HepG2 (cell line): Measurements from ENCODE around the gene CCM2. TPM values are rescaled to one million over a fixed set of nuclear protein-coding genes. Genes with fewer than 3 reads are reported as not detected.

ENCODE experiments used
- CENPBD1 ChIP-seq: sonication (generic); formaldehyde crosslinking; IDR thresholded peaks from 2 replicates; pipeline ENCODE4 v1.8.0; 2022; ENCODE audit warnings: missing genetic modification reagents, low read depth, mild to moderate bottlenecking, borderline replicate concordance
- DRAP1 ChIP-seq: IDR thresholded peaks from 2 replicates; pipeline ENCODE4 v1.6.1; 2016; ENCODE audit warnings: missing genetic modification reagents, missing compliant biosample characterization
- ELF4 ChIP-seq: sonication (generic); formaldehyde crosslinking; IDR thresholded peaks from 2 replicates; pipeline ENCODE4 v1.5.0; 2020; ENCODE audit warnings: missing genetic modification reagents, mild to moderate bottlenecking, moderate library complexity, borderline replicate concordance
- FOXM1 ChIP-seq: sonication (generic); formaldehyde crosslinking; IDR thresholded peaks from 2 replicates; pipeline ENCODE4 v1.5.0; 2020; ENCODE audit warnings: missing genetic modification reagents
- LCORL ChIP-seq, 2 experiments: fragments of 450-650 bp in 1 of 2; sonication (generic) in 1 of 2; formaldehyde crosslinking in 1 of 2; IDR thresholded peaks; 2 replicates each; pipeline versions ENCODE4 v1.5.0 to v1.6.1; 2017 to 2020; ENCODE audit warnings: antibody characterized with exemption in 1 of 2, missing genetic modification reagents in 1 of 2
- MED1 ChIP-seq: sonication (generic); formaldehyde crosslinking; IDR thresholded peaks from 2 replicates; pipeline ENCODE4 v1.4.0; 2020; ENCODE audit warnings: missing genetic modification reagents
- MEIS1 ChIP-seq: sonication (generic); formaldehyde crosslinking; IDR thresholded peaks from 2 replicates; pipeline ENCODE4 v1.9.0; 2021; ENCODE audit warnings: mild to moderate bottlenecking, missing genetic modification reagents, moderate library complexity, borderline replicate concordance
- NFAT5 ChIP-seq: sonication (generic); formaldehyde crosslinking; IDR thresholded peaks from 2 replicates; pipeline ENCODE4 v1.4.0; 2020; ENCODE audit warnings: missing genetic modification reagents
- RNF219 ChIP-seq: sonication (generic); formaldehyde crosslinking; IDR thresholded peaks from 2 replicates; pipeline ENCODE4 v1.5.0; 2020; ENCODE audit warnings: mild to moderate bottlenecking, missing genetic modification reagents
- TGIF2 ChIP-seq: IDR thresholded peaks from 2 replicates; pipeline ENCODE4 v1.6.1; 2016; ENCODE audit warnings: control low read depth, missing compliant biosample characterization
- ZFP36L2 ChIP-seq: sonication (generic); formaldehyde crosslinking; IDR thresholded peaks from 2 replicates; pipeline ENCODE4 v1.4.0; 2020; ENCODE audit warnings: missing genetic modification reagents
- ZFX ChIP-seq: sonication (generic); formaldehyde crosslinking; IDR thresholded peaks from 2 replicates; pipeline ENCODE4 v1.4.0; 2020; ENCODE audit warnings: mild to moderate bottlenecking, low read depth, missing genetic modification reagents, moderate library complexity
- ZMYM3 ChIP-seq: sonication (generic); formaldehyde crosslinking; IDR thresholded peaks from 2 replicates; pipeline ENCODE4 v1.5.1; 2020; ENCODE audit warnings: mild to moderate bottlenecking, missing genetic modification reagents
- ZNF101 ChIP-seq: sonication (generic); formaldehyde crosslinking; IDR thresholded peaks from 2 replicates; pipeline ENCODE4 v1.4.0; 2020; ENCODE audit warnings: mild to moderate bottlenecking, low read depth, missing genetic modification reagents, borderline replicate concordance
- ZNF235 ChIP-seq: sonication (generic); formaldehyde crosslinking; IDR thresholded peaks from 2 replicates; pipeline ENCODE4 v1.8.1; 2023; ENCODE audit warnings: mild to moderate bottlenecking, missing genetic modification reagents, borderline replicate concordance
- ZNF263 ChIP-seq: sonication (generic); formaldehyde crosslinking; IDR thresholded peaks from 2 replicates; pipeline ENCODE4 v1.4.0; 2020; ENCODE audit warnings: missing genetic modification reagents
- ZNF282 ChIP-seq: fragments of 450-650 bp; IDR thresholded peaks from 2 replicates; pipeline ENCODE4 v1.6.1; 2018; ENCODE audit not compliant: partially characterized antibody
- ZNF33B ChIP-seq: sonication (generic); formaldehyde crosslinking; IDR thresholded peaks from 2 replicates; pipeline ENCODE4 v1.5.1; 2020; ENCODE audit warnings: mild to moderate bottlenecking, missing genetic modification reagents
- ZNF512 ChIP-seq: sonication (generic); formaldehyde crosslinking; IDR thresholded peaks from 2 replicates; pipeline ENCODE4 v1.4.0; 2020; ENCODE audit warnings: mild to moderate bottlenecking, missing genetic modification reagents
- ZNF598 ChIP-seq: sonication (generic); formaldehyde crosslinking; IDR thresholded peaks from 2 replicates; pipeline ENCODE4 v1.5.1; 2020; ENCODE audit warnings: mild to moderate bottlenecking, missing genetic modification reagents, borderline replicate concordance
- polyA plus RNA-seq, 8 experiments: library from polyadenylated mRNA; depleted of rRNA in 3 of 8; stranded (reverse) in 7 of 8; unstranded in 1 of 8; fragments of >200 nt; fragmentation: Illumina TruSeq in 4 of 8; extraction: Trizol in 4 of 8; gene quantifications; 2 replicates each; pipeline versions ENCODE4 v1.2.1 to v1.2.3, GENCODE V29; 2011 to 2016; ENCODE audit warnings: low read depth in 4 of 8, missing spikeins in 1 of 8, mixed read lengths in 1 of 8; ENCODE audit not compliant: insufficient read depth in 1 of 8
- total RNA-seq, 5 experiments: library from RNA; depleted of rRNA; stranded (reverse); fragments of >200 nt; fragmentation: Illumina TruSeq; extraction: Trizol; gene quantifications; 2 replicates each; pipeline ENCODE4 v1.2.3, GENCODE V29; 2016; ENCODE audit warnings: low read depth in 1 of 5

Gene CCM2
- total and polyA plus RNA-seq, 2 of the 13 experiments (the other 11 are each of a cell fraction or from before 2014, with no cell fraction given) = 13.7 to 15.8 TPM

GRCh38 chr7:45015313-45015712 is 15.3 kb downstream of the CCM2 start (continued):
- TF ChIP-seq ZNF101 (CRISPR knock-in tag) = no peak
- TF ChIP-seq ZFP36L2 (CRISPR knock-in tag) = no peak
- TF ChIP-seq ELF4 (CRISPR knock-in tag) = no peak
- no peak for TF ChIP-seq ZNF282
- no peak for TF ChIP-seq LCORL (IDR thresholded peaks at IDR 0.05)
- TF ChIP-seq LCORL (CRISPR knock-in tag; IDR thresholded peaks at IDR 0.05) = 0 out of 2 replicates have a peak, but pooled peaks have one; percentile 31
- no peak for TF ChIP-seq ZNF263 (CRISPR knock-in tag)
- TF ChIP-seq DRAP1 (CRISPR knock-in tag) = 0 out of 2 replicates have a peak, but pooled peaks have one; percentile 17
- TF ChIP-seq ZNF33B (CRISPR knock-in tag) = no peak
- no peak for TF ChIP-seq CENPBD1 (CRISPR knock-in tag)
- no peak for TF ChIP-seq FOXM1 (CRISPR knock-in tag)
- TF ChIP-seq MEIS1 (CRISPR knock-in tag) = 0 out of 2 replicates have a peak, but pooled peaks have one; percentile 43
- TF ChIP-seq ZNF598 (CRISPR knock-in tag) = no peak
- 0 out of 2 replicates have a peak, but pooled peaks have one; percentile 38 for TF ChIP-seq ZMYM3 (CRISPR knock-in tag)
- no peak for TF ChIP-seq ZNF235 (CRISPR knock-in tag)
- 0 out of 2 replicates have a peak, but pooled peaks have one; percentile 14 for TF ChIP-seq MED1 (CRISPR knock-in tag)
- TF ChIP-seq ZFX (CRISPR knock-in tag) = peak; percentile 31; the same call in 1 of the 2 replicates
- TF ChIP-seq NFAT5 (CRISPR knock-in tag) = no peak
- TF ChIP-seq TGIF2 (CRISPR knock-in tag) = no peak
- no peak for TF ChIP-seq ZNF512 (CRISPR knock-in tag)
- no peak for TF ChIP-seq RNF219 (CRISPR knock-in tag)
